ENCODE measurements around the gene RFX8.

RFX8 gene

GRCh38 chr2:101419096-101419663 is 55.7 kb downstream of the RFX8 start:
- no peak overlapping the region for H3K27ac ChIP-seq
- no peak overlapping the region for H3K4me3 ChIP-seq

- Histone ChIP-seq H3K27ac (no peak overlapping the region), H3K4me3 (no peak overlapping the region)
Observed at GRCh38 chr2:101418460-101419095, 56.3 kb downstream of the RFX8 start.

GRCh38 chr2:101416609-101417008 is 58.3 kb downstream of the RFX8 start:
- no peak overlapping the region for H3K4me3 ChIP-seq
- H3K27ac ChIP-seq: no peak overlapping the region

GRCh38 chr2:101415884-101416283 is 59.0 kb downstream of the RFX8 start:
- Histone ChIP-seq H3K27ac (no peak overlapping the region), H3K4me3 (no peak overlapping the region)

DNA sequence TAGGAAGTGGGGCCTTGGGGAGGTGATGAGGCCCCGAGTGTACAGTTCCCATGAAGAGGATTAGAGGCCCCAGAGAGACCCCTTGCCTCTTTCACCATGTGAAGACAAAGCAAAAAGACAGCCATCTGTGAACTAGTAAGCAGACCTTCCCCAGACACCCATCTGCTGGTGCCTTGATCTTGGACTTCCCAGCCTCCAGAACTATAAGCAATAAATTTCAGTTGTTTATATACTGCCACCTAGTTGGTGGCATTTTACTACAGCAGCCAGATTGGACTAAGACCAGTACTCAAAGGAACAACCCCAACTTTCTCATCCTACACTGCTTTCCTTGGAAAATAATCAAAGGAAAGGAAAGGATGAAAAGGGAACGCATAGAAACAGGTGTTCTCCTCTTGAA is 59.7 kb downstream of the RFX8 start:
- Histone ChIP-seq H3K4me3 (no peak overlapping the region), H3K27ac (no peak overlapping the region)

- no peak overlapping the region for H3K4me3 ChIP-seq
- H3K27ac ChIP-seq: no peak overlapping the region
Observed at GRCh38 chr2:101412092-101412694, 62.7 kb downstream of the RFX8 start.

DNA sequence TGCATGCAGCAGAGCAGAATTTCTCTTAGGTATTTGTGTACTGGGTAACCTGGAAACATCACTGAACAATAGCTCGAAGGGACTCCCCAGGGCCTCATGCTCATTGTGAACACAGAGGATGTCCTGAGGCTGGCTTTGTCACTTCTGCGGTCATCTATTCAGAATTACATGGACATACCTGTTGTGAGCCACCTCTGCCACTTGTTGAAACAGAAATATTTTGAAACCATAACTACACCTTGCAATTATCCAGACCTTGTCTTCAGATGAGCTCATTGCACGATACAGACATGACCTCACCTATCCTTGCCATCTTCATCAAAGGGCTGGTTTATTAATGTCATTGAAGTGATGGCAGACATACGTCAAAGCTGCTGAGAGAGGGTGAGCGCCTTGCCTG is 64.2 kb downstream of the RFX8 start:
- no peak overlapping the region for H3K4me3 ChIP-seq
- no peak overlapping the region for H3K27ac ChIP-seq

DNA sequence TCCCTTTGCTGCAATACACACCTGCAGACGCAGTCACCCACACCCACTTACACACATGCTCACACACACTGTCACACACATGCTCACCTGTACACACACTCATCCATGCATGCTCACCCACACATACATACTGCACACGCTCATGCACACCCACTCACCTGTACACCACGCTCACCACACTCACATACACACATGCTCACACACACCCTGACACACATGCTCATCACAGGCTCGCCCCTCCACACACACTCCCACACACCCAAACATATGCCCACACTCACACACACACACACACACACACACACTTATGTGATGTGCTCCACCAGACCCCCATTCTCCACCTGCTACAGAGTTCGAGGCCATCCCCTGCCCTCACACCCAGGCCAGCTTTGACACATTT is 64.8 kb downstream of the RFX8 start:
- H3K27ac ChIP-seq: no peak overlapping the region
- H3K4me3 ChIP-seq: no peak overlapping the region

- Histone ChIP-seq H3K27ac (no peak overlapping the region), H3K4me3 (no peak overlapping the region)
Observed at GRCh38 chr2:101409699-101410098, 65.2 kb downstream of the RFX8 start.

- Histone ChIP-seq H3K27ac (no peak overlapping the region), H3K4me3 (no peak overlapping the region)
Observed at GRCh38 chr2:101408925-101409324, 66.0 kb downstream of the RFX8 start.

- Histone ChIP-seq H3K27ac (no peak overlapping the region), H3K4me3 (no peak overlapping the region)
Observed at GRCh38 chr2:101405351-101405899, 69.5 kb downstream of the RFX8 start.

- H3K4me3 ChIP-seq: no peak overlapping the region
- H3K27ac ChIP-seq: no peak overlapping the region
Observed at GRCh38 chr2:101403745-101404144, 71.2 kb downstream of the RFX8 start.

DNA sequence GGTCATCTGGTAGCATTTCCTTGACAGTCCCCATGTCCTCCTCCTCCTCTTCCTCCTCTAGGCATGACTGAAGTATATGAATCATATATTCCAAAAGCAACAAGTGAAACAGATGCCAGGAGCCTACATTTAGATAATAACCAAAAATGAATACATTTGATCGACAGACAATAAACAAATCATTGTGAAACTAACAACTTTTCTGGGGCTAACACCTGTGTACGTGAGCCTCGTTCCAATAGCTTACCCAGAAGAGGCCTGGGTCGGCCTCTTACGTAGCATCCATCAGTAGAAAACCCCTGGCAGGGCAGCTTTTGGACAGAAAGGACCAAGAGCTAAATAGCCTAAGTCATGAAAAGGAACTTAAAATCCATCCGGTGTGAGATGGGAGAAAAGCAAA is 72.3 kb downstream of the RFX8 start:
- no peak overlapping the region for H3K27ac ChIP-seq
- H3K4me3 ChIP-seq: no peak overlapping the region

DNA sequence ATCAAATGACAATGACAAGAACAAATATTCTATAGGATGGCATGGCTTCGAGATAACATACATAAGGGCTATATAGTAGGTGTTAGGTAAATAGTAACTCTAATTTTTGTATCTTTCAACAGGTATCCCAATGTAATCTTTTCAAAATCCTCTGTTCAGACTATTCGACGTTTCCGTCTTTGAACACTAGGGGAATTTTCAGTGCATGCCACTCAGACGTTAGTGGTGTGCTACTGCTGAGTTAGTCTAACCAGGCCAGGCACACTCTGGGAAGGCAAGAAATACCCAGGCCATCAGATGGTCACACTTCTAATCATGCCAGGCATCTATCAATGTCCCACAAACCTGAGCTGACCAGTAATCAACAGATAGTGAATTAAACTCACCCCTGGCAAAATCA is 73.0 kb downstream of the RFX8 start:
- no peak overlapping the region for H3K27ac ChIP-seq
- no peak overlapping the region for H3K4me3 ChIP-seq

- H3K27ac ChIP-seq: no peak overlapping the region
- no peak overlapping the region for H3K4me3 ChIP-seq
Observed at GRCh38 chr2:101401326-101401665, 73.6 kb downstream of the RFX8 start.

GRCh38 chr2:101400506-101401325 is 74.2 kb downstream of the RFX8 start:
- Histone ChIP-seq H3K27ac (no peak overlapping the region), H3K4me3 (no peak overlapping the region)

GRCh38 chr2:101400048-101400447 is 74.9 kb downstream of the RFX8 start:
- H3K4me3 ChIP-seq: no peak overlapping the region
- no peak overlapping the region for H3K27ac ChIP-seq

DNA sequence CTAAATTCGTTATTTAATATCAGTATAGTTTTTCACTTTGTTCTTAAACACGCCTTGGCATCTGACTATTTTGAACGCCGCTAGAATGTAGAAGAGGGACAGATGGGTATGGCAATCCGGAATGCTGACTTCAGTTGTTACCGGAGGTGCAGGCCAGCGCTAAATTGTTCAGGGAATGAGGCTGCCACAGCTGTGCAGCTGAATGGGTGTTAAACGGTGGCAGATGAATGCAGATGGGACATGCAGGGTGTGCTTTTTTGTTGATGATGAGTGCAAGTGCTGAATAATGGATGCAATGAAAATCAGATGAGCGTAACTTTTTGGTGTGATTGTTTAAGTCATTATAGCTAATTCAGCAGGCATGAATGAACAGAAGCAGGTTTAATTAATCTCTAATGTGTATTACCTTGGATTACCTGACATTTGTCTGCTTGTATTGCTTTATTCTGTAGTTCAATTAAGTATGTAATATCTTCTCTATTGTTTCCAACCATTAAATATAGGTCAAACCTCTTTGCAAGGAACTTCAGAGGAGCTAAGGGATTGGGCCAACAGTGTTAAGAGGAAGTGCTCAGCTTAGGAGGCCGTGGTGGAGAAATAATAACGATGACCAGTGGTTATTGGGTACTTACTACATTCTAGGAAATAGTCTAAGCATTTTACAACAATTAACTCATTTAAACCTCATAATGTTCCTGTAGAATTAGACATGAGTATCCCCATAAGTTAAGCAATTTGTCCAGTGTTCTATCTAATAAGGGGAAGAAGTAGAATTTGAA is 75.7 kb downstream of the RFX8 start:
- H3K4me3 ChIP-seq: no peak overlapping the region
- no peak overlapping the region for H3K27ac ChIP-seq

- no peak overlapping the region for H3K4me3 ChIP-seq
- H3K27ac ChIP-seq: no peak overlapping the region
Observed at GRCh38 chr2:101398116-101398821, 76.6 kb downstream of the RFX8 start.

Measured in skin epidermis (tissue), 12 donors.